Nephron progenitor cell (in vitro differentiated cells): ENCODE measurements around the gene GOLGA2.

Experiments
- DNase-seq: peaks from one replicate; pipeline ENCODE4 v3.0.0; 2021
- H3K27ac Mint-ChIP-seq: 2 replicates; pipeline ENCODE4 v1.8.0; 2021; ENCODE audit warnings: mild to moderate bottlenecking, moderate library complexity, mixed read lengths
- H3K27me3 Mint-ChIP-seq: 2 replicates; pipeline ENCODE4 v1.8.0; 2021; ENCODE audit warnings: mild to moderate bottlenecking, low read depth, mixed read lengths; ENCODE audit not compliant: poor library complexity
- H3K36me3 Mint-ChIP-seq: 2 replicates; pipeline ENCODE4 v1.8.0; 2021; ENCODE audit warnings: low read depth, mixed read lengths
- H3K4me1 Mint-ChIP-seq: 2 replicates; pipeline ENCODE4 v1.8.0; 2021; ENCODE audit warnings: mixed read lengths
- H3K4me3 Mint-ChIP-seq: 2 replicates; pipeline ENCODE4 v1.8.0; 2021; ENCODE audit warnings: mild to moderate bottlenecking, moderate library complexity, mixed read lengths
- H3K9me3 Mint-ChIP-seq: 2 replicates; pipeline ENCODE4 v1.8.0; 2021; ENCODE audit warnings: mild to moderate bottlenecking, moderate library complexity, mixed read lengths
- CTCF ChIP-seq: fragments of 200-600 bp; sonication (generic); IDR thresholded peaks from 2 replicates; pipeline ENCODE4 v1.5.0; 2021; ENCODE audit warnings: antibody characterized with exemption

GOLGA2 gene

GRCh38 chr9:128275198-128276007 lies at the start of gene GOLGA2:
Gene GOLGA2, minus strand, starts transcription at chr9:128276007. Its CDS starts 31 bp downstream, at chr9:128275976.
- DNase-seq, result peak; percentile 66
- TF ChIP-seq CTCF, result no peak
- H3K36me3 Mint-ChIP-seq, result peaks cover 6% of the 10 kb centered on the region
- H3K9me3 Mint-ChIP-seq, result no peaks in the 10 kb centered on the region
- H3K4me1 Mint-ChIP-seq, result peaks cover 55% of the 10 kb centered on the region
- peaks cover 2% of the 10 kb centered on the region for H3K27me3 Mint-ChIP-seq
- H3K27ac Mint-ChIP-seq, result peak within 1 kb of the TSS; percentile 95
- H3K4me3 Mint-ChIP-seq, result peak within 1 kb of the TSS; percentile 98

GRCh38 chr9:128324401-128324800 lies 48.6 kb upstream of the GOLGA2 start:
- peaks cover 17% of the 10 kb centered on the region for H3K36me3 Mint-ChIP-seq
- H3K9me3 Mint-ChIP-seq, result no peaks in the 10 kb centered on the region
- peaks cover 4% of the 10 kb centered on the region for H3K27me3 Mint-ChIP-seq
- DNase-seq, result no peak
- TF ChIP-seq CTCF, result no peak
- H3K4me3 Mint-ChIP-seq, result peak overlapping the region; percentile 97
- peaks cover 19% of the 10 kb centered on the region for H3K4me1 Mint-ChIP-seq
- peak overlapping the region; percentile 78 for H3K27ac Mint-ChIP-seq

DNA sequence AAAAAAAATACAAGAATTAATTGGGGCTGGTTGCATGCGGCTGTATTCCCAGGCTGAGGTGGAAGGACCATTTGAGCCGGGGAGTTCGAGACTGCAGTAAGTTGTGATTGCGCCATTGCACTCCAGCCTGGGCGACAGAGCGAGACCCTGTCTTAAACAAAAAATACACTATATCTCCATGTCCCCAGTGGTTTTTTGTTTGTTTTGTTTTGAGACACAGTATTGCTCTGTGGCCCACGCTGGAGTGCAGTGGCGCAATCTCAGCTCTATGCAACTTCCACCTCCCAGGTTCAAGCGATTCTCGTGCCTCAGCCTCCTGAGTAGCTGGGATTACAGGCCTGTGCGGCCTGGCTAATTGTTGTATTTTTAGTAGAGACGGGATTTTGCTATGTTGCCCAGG lies 48.0 kb upstream of the GOLGA2 start:
- TF ChIP-seq CTCF, result no peak
- no peak for DNase-seq
- Mint-ChIP-seq H3K9me3 (no peaks in the 10 kb centered on the region), H3K27ac (peak overlapping the region; percentile 78), H3K27me3 (peaks cover 4% of the 10 kb centered on the region), H3K4me1 (peaks cover 19% of the 10 kb centered on the region), H3K36me3 (peaks cover 17% of the 10 kb centered on the region), H3K4me3 (peak overlapping the region; percentile 97)

- peak overlapping the region; percentile 97 for H3K4me3 Mint-ChIP-seq
- H3K27ac Mint-ChIP-seq, result peak overlapping the region; percentile 78
Measured at GRCh38 chr9:128323212-128323730, 47.5 kb upstream of the GOLGA2 start.

DNA sequence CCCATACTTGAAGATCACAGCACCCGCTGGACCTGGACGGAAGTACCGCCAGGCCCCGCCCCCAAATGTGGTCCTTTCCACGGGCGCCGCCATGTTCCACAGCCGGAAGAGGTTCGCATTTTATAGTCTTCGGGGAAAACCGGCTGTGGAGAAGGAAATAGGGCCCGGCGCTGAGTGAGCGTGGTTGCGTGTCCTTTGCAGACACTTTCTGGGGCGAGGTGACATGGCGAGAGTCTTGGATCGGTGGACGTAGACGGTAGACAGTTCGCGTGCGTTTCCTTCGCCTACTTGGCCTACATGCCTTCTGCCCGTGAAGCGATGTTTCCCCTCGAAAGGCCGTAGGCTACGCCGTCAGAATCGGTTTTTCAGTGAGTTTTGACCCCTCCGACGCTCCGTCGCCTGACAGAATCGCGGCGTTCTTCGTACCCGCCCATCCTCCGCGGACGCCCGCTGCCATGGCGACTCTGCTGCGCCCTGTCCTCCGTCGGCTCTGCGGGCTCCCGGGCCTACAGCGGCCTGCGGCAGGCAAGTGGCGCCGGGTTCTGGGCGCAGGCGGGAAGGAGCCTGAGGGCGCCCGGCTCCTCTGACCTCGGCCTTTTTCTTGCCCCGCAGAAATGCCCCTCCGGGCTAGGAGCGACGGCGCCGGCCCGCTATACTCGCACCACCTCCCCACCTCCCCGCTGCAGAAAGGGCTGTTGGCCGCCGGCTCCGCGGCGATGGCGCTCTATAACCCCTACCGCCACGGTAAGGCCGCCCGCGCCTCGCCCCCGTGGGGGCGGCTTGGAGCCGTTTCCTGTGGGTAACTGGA lies 46.8 kb upstream of the GOLGA2 start, which contains the start of the genes COQ4 and TRUB2:
Gene COQ4, plus strand, starts transcription at position 436 of the 808 bp plus-strand sequence. Its CDS starts 20 bp downstream, at position 456.
Gene TRUB2, minus strand, starts transcription at position 44 of the 808 bp plus-strand sequence. Its CDS starts 39 bp downstream, at position 5.
- peak; percentile 92 for DNase-seq

More at GRCh38 chr9:128323212-128323730, 47.5 kb upstream of the GOLGA2 start:
- Mint-ChIP-seq H3K36me3 (peaks cover 13% of the 10 kb centered on the region), H3K9me3 (no peaks in the 10 kb centered on the region), H3K27me3 (peaks cover 4% of the 10 kb centered on the region), H3K4me1 (peaks cover 19% of the 10 kb centered on the region)
- DNase-seq, result no peak
- no peak for TF ChIP-seq CTCF

More for the DNA sequence above, 46.8 kb upstream of the GOLGA2 start, which contains the start of the genes COQ4 and TRUB2:
- peaks cover 10% of the 10 kb centered on the region for H3K36me3 Mint-ChIP-seq
- TF ChIP-seq CTCF, result no peak
- H3K4me1 Mint-ChIP-seq, result peaks cover 19% of the 10 kb centered on the region
- H3K9me3 Mint-ChIP-seq, result no peaks in the 10 kb centered on the region
- peak within 1 kb of the TSS; percentile 97 for H3K4me3 Mint-ChIP-seq
- H3K27me3 Mint-ChIP-seq, result peaks cover 4% of the 10 kb centered on the region
- peak within 1 kb of the TSS; percentile 99 for H3K27ac Mint-ChIP-seq
